NCI-H1105 (cell line): Measurements from ENCODE around the gene SLC2A4.
"Not testable (repeated sequence)": the region's sequence is repeated elsewhere in the genome, so short reads cannot be mapped to it uniquely, and the experiment has no call there.

Experiments used
- DNase-seq: peaks from one replicate; lab custom pipeline; 2025; lab: John Stamatoyannopoulos, UW

Gene SLC2A4

DNA sequence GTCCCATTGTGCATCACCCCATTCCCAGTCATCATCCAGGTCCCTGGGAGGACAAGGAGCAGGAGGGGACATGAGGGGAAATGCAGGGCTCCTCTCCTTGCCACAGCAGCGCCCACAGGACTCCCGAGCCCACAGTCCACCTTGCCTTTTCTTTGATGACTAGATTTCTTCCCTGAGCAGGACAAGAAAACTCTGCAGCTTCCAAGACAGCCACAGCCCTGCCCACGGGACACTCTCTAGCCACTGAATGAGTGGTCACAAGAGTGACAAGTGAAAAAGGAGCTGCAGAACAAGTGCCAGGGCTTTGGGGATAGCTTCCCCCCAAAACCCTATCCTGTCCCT is 42.9 kb downstream of the SLC2A4 start:
- no peak for DNase-seq

DNA sequence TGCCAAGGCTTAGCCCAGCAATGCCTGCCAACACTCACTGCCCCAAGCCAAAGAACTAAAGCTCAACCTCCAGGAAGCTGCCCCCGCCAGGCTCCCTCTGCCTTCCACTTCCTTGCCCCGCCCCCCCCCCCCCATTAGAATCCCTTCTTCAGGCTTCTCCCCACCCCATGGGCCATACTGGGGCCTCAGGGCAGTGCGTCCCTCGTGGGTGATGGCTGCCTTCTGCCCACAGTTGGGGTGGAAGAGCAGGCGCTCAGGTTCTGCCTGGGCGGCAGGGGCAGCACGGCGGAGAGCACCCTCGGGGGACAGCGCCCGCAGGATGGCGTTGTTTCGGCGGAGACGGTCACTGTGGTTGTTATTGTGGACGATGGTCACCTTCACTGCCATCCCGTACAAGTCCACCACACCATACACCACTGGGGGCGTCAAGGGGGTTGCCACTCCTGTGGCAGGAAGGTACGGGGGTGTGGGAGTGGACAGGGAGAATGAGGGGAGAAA is 43.6 kb downstream of the SLC2A4 start:
- no peak for DNase-seq

DNA sequence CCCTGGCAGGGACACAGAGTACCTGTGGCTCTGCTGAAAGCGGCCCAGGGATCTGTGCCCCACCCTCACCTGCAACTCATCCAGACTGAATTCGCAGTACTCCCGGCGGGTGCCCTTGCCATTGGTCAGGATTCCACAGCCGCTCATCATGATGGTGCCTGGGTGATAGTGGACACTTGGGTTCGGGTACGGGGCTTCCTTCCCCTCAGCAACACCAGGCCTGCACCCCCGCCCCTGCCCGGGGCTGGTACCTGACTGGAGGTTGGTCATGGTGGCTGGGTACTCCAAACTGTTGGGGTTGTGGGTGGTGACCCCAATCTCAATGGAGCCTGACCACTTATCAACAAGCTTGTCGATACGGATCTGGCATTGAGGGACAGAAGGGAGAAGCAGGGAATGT is 44.7 kb downstream of the SLC2A4 start:
- DNase-seq = no peak

- no peak for DNase-seq
Observed at GRCh38 chr17:7327056-7327455, 45.5 kb downstream of the SLC2A4 start.

GRCh38 chr17:7327501-7327900 is 46.0 kb downstream of the SLC2A4 start:
- no peak for DNase-seq

GRCh38 chr17:7328009-7328408 is 46.5 kb downstream of the SLC2A4 start:
- no peak for DNase-seq

- DNase-seq = no peak
Observed at GRCh38 chr17:7328840-7329373, 47.4 kb downstream of the SLC2A4 start, which contains the start of gene NEURL4. Gene NEURL4, minus strand, starts transcription at chr17:7329335. Its CDS starts 23 bp downstream, at chr17:7329312.

DNA sequence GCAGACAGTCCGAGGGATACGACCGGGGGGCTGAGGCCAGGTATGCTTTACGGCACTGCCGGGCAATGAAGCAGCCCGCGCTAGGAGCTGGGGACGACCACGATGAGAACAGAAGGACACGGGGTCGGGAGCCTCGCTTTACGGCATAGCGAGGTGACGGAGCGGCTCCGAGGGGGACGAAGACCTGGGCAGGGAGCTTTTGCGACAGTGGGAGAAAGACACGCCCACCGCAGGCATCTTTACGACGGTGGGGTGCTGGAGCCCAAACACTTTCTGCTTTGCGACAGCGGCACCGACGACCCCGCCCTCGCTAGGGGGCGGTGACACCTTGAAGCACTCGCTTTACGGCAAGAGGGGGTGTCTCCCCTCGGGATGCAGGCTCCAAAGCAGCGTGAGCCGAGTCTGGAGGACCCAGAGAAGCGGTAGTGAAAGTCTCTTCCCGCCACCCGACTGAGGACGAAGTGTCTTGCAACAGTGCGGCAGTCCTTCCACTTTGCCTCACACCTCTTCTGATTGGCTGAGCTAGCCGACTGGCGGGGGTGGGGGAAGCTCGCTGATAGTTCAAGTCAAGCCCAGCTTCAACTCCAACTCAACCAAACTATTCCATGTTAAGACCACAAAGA is 48.0 kb downstream of the SLC2A4 start:
- peak; percentile 100 for DNase-seq

DNA sequence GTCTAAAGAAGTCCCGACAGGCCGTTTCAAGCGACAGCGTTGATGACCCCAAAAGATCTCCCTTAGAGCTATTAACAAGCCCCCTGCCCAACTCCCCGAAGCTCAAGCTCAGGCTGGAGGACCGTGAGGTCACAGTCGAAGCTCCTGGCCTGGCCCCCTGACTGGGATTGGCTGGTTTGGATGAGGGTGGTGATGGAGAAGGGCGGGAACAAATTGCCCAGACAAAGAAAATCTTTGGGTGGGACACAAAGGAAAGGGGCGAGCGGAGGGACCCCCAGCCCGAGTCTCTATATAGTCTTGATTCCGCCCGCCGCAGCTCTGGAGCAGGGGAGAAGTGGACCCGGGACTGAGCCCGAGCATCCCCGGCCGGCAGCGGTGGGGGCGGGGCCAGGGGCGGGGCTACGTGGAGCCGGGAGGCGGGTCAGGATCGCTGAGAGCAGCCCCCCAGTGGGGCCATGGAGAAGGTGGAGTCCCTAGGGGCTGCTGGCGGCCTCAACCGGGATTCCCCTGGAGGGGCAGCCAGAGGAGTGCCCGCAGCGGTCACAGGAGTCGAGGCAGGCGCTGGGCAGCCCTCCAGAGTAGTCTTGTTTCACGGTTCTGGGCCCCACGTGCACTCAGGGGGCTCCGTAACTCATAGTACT is 48.6 kb downstream of the SLC2A4 start:
- peak; percentile 81 for DNase-seq

GRCh38 chr17:7330638-7331015 is 49.1 kb downstream of the SLC2A4 start:
- DNase-seq = no peak

- DNase-seq = no peak
Observed at GRCh38 chr17:7332111-7332510, 50.6 kb downstream of the SLC2A4 start.

GRCh38 chr17:7332600-7333069 is 51.1 kb downstream of the SLC2A4 start:
- not testable (repeated sequence) for DNase-seq

DNA sequence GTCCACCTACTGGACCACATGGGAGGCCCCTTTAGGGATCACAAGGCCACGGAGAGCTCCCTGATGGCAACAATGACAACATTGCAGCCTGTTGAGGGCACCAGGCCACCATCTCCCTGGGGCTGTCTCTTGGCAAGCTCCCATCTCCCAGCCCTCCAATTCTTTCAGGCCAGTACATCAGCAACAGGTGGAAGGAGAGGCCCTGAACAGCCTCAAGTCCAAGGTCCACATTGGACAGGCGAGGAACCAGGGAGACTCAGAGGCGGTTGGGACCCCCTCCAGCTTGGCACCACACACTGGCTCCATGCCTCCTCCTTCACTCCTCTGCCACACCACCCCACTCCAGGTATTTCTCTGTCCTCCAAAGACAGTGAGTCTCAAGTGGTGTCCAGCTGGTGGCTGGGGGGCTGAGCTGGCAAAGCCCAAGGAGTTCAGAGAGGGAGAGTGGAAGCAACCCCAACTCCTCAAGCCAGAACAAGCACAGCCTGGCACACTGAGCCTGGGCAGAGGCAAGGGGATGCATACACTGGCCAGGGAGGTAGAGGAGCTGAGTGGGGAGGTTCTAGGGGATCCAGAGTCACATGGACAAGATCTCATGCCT is 53.5 kb downstream of the SLC2A4 start:
- DNase-seq = no peak

- DNase-seq = not testable (repeated sequence)
Observed at GRCh38 chr17:7335765-7336164, 54.2 kb downstream of the SLC2A4 start.

DNA sequence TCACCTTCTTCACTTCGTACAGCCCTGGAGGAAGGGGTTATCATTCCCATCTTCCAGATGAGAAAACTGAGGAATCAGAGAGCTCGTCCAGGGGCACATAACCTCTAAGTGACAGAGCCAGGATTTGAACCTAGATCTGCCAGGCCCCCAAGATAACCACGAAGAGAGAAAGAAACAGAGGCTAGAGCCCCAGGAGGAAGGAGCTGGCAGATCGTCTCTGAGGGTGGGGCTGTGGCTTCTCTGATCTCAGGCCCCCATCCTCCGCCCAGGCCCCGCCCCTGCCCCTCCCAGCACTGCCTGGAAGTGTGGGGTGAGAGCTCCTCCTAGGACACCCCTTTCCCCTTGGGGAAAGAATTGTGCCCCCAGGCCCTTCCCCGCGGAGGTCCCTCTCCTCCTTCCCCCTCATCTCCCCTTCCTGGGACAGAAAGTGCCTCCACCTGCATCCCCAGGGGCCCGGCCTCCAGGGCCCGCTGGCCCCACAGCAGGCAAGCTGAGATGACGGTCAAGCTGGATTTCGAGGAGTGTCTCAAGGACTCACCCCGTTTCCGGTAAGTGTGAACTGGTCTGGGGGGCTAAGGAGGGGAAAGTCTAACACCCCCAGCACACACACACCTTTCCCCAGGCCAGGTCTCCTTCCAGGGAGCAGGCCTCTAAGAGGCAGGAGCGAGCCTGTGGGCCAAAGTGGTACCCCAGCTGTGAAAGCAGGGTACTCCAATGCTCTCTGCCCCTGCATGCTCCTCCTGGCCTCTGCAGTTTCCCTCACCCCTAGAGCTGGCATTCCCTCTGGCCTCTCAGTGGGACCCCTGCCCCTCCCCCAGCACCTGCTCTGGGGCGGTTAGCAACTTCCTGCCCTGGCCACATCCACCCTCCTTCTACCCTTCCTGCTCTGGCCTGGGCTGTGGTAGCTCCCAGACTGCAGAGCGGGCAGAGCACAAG is 55.0 kb downstream of the SLC2A4 start, which contains the start of gene ACAP1:
TSS of gene ACAP1 (plus strand) at position 290 of the 936 bp plus-strand sequence. CDS start at position 496, 206 bp downstream.
- no peak for DNase-seq

DNA sequence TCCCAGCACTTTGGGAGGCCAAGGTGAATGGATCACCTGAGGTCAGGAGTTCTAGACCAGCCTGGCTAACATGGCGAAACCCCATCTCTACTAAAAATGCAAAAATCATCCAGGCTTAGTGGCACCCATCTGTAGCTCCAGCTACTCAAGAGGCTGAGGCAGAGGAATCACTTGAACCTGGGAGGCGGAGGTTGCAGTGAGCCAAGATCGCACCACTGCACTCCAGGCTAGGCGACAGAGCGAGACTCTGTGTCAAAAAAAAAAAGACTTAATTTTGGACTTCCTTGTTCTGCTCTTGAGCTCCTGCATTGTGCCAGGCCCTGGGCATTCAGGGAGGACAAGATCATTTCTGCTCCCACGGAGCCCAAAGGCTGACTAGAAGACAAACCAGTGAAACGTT is 56.1 kb downstream of the SLC2A4 start:
- DNase-seq = not testable (repeated sequence)
